Neural cell (in vitro differentiated cells): Measurements from ENCODE around the gene DOCK7. TPM values are rescaled to one million over a fixed set of nuclear protein-coding genes. Genes with fewer than 3 reads are reported as not detected.

Experiments used
- H2AFZ ChIP-seq: fragments of 200-600, 300-800 bp; sonication (generic), shearing (Covaris generic); 2 replicates; pipeline ENCODE4 v1.6.0; 2014; ENCODE audit warnings: low read depth, mild to moderate bottlenecking, antibody characterized with exemption, low read length, moderate library complexity
- H3F3A ChIP-seq: fragments of 200-600 bp; shearing (Covaris generic); 2 replicates; pipeline ENCODE4 v1.6.1; 2016; ENCODE audit warnings: mild to moderate bottlenecking, moderate library complexity, mixed read lengths, antibody characterized with exemption, low read length; ENCODE audit not compliant: insufficient read depth, poor library complexity, severe bottlenecking
- H3K27ac ChIP-seq: fragments of 200-600, 300-800 bp; sonication (generic), shearing (Covaris generic); 2 replicates; pipeline ENCODE4 v1.5.1; 2014; ENCODE audit warnings: mild to moderate bottlenecking, low read length, moderate library complexity
- H3K27me3 ChIP-seq: fragments of 300-800, 200-600 bp; sonication (generic), shearing (Covaris generic); 2 replicates; pipeline ENCODE4 v1.6.0; 2014; ENCODE audit warnings: mild to moderate bottlenecking, low read depth, low read length, moderate library complexity; ENCODE audit not compliant: insufficient read depth
- H3K36me3 ChIP-seq: fragments of 300-800, 200-600 bp; sonication (generic), shearing (Covaris generic); 2 replicates; pipeline ENCODE4 v1.5.1; 2014; ENCODE audit warnings: mild to moderate bottlenecking, antibody characterized with exemption, low read length, moderate library complexity; ENCODE audit not compliant: insufficient read depth
- H3K4me2 ChIP-seq: fragments of 300-800, 200-600 bp; sonication (generic), shearing (Covaris generic); 2 replicates; pipeline ENCODE4 v1.6.0; 2014; ENCODE audit warnings: mild to moderate bottlenecking, low read length
- H3K4me3 ChIP-seq: fragments of 300-800, 200-600 bp; sonication (generic), shearing (Covaris generic); 2 replicates; pipeline ENCODE4 v1.5.1; 2014; ENCODE audit warnings: mild to moderate bottlenecking, low read length, moderate library complexity
- H3K79me2 ChIP-seq: fragments of 200-600 bp; shearing (Covaris generic); replicated peaks from 2 replicates; pipeline ENCODE4 v1.6.0; 2014; ENCODE audit warnings: mild to moderate bottlenecking, low read length, moderate library complexity; ENCODE audit not compliant: insufficient read depth
- H3K9ac ChIP-seq: fragments of 300-800, 200-600 bp; sonication (generic), shearing (Covaris generic); 2 replicates; pipeline ENCODE4 v1.6.1; 2016; ENCODE audit warnings: mild to moderate bottlenecking, low read length, mixed read lengths
- H3K9me2 ChIP-seq: fragments of 200-600 bp; shearing (Covaris generic); 2 replicates; pipeline ENCODE4 v1.6.1; 2016; ENCODE audit warnings: mild to moderate bottlenecking, low read length, mixed read lengths; ENCODE audit not compliant: insufficient read depth
- H3K9me3 ChIP-seq: fragments of 200-600, 300-800 bp; sonication (generic), shearing (Covaris generic); 2 replicates; pipeline ENCODE4 v1.6.1; 2016; ENCODE audit warnings: mild to moderate bottlenecking, mixed run types, low read length, moderate library complexity, mixed read lengths
- H4K20me1 ChIP-seq: fragments of 200-600 bp; shearing (Covaris generic); 2 replicates; pipeline ENCODE4 v1.6.1; 2016; ENCODE audit warnings: mild to moderate bottlenecking, mixed run types; ENCODE audit not compliant: insufficient read depth
- EP300 ChIP-seq: fragments of 450-650 bp; conservative IDR thresholded peaks from 2 replicates; pipeline ENCODE4 v1.6.1; 2014; ENCODE audit warnings: antibody characterized with exemption, mild to moderate bottlenecking, moderate library complexity; ENCODE audit not compliant: poor library complexity, severe bottlenecking
- EZH2 ChIP-seq: fragments of 200-600, 300-800 bp; shearing (Covaris generic), sonication (generic); IDR thresholded peaks from 2 replicates; pipeline ENCODE4 v1.6.1; 2014; ENCODE audit warnings: antibody characterized with exemption, low read length, borderline replicate concordance, mild to moderate bottlenecking; ENCODE audit not compliant: insufficient read depth, poor library complexity, severe bottlenecking
- MXI1 ChIP-seq: fragments of 450-650 bp; conservative IDR thresholded peaks from 2 replicates; pipeline ENCODE4 v1.6.1; 2014; ENCODE audit warnings: antibody characterized with exemption, mild to moderate bottlenecking; ENCODE audit not compliant: poor library complexity, severe bottlenecking
- POLR2AphosphoS5 ChIP-seq: IDR thresholded peaks from 2 replicates; pipeline ENCODE4 v1.6.1; 2012
- RAD21 ChIP-seq: fragments of 450-650 bp; conservative IDR thresholded peaks from 2 replicates; pipeline ENCODE4 v1.6.1; 2014; ENCODE audit warnings: antibody characterized with exemption, mild to moderate bottlenecking, moderate library complexity
- REST ChIP-seq: IDR thresholded peaks from 2 replicates; pipeline ENCODE4 v1.6.1; 2012; ENCODE audit warnings: borderline replicate concordance
- SMC3 ChIP-seq: fragments of 450-650 bp; conservative IDR thresholded peaks from 2 replicates; pipeline ENCODE4 v1.6.1; 2014; ENCODE audit warnings: antibody characterized with exemption, mild to moderate bottlenecking, moderate library complexity; ENCODE audit not compliant: poor library complexity
- TAF1 ChIP-seq: IDR thresholded peaks from 2 replicates; pipeline ENCODE4 v1.6.1; 2012; ENCODE audit warnings: low read depth
- polyA plus RNA-seq: library from polyadenylated mRNA; depleted of rRNA; stranded (reverse); fragments of >200 nt; gene quantifications from 2 replicates; pipeline ENCODE4 v1.2.3, GENCODE V29; 2014
- TF ChIP-seq, protein P1 (sequence below): fragments of 450-650 bp; IDR thresholded peaks from 2 replicates; pipeline ENCODE4 v1.5.1; 2014; ENCODE audit warnings: antibody characterized with exemption, mild to moderate bottlenecking, moderate library complexity; ENCODE audit not compliant: poor library complexity, severe bottlenecking

DOCK7 gene
- polyA plus RNA-seq, 1 donor from 2014 or later, result 129 TPM

DNA sequence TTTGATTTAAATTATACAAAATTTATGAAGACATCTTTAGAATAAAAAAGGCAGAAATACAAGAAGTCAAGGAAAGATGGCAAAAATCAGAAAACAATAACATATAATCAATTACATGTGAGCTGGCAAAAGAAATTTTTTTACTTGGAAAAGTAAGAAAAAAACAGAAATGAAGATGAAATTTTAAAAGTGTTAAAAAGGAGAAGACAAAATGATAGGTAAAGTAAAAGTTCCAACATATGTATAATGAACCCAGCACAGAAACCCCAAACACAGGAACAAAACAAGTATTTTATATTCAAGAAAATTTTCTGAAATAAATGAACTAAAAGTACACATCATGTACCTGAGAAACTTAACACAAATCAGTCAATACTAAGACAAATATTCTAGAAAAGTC is 188.0 kb downstream of the DOCK7 start:
- TF ChIP-seq MXI1 (no peak), EZH2 (no peak)
- Histone ChIP-seq H3K27me3 (no peaks in the 10 kb centered on the region), H3K4me3 (no peak overlapping the region), H3K9ac (no peak overlapping the region), H3K4me2 (no peak overlapping the region), H4K20me1 (no peaks in the 10 kb centered on the region), H2AFZ (no peak overlapping the region), H3K27ac (no peak overlapping the region), H3K36me3 (no peaks in the 10 kb centered on the region), H3F3A (no peaks in the 10 kb centered on the region), H3K9me3 (no peaks in the 10 kb centered on the region), H3K79me2 (no peaks in the 10 kb centered on the region), H3K9me2 (no peaks in the 10 kb centered on the region)

- Histone ChIP-seq H4K20me1 (no peaks in the 10 kb centered on the region), H3F3A (no peaks in the 10 kb centered on the region), H3K9me2 (no peaks in the 10 kb centered on the region), H3K27ac (no peak overlapping the region), H3K4me3 (no peak overlapping the region), H2AFZ (no peak overlapping the region), H3K79me2 (no peaks in the 10 kb centered on the region), H3K36me3 (no peaks in the 10 kb centered on the region), H3K4me2 (no peak overlapping the region), H3K9me3 (no peaks in the 10 kb centered on the region), H3K27me3 (no peaks in the 10 kb centered on the region), H3K9ac (no peak overlapping the region)
- TF ChIP-seq, protein P1, sequence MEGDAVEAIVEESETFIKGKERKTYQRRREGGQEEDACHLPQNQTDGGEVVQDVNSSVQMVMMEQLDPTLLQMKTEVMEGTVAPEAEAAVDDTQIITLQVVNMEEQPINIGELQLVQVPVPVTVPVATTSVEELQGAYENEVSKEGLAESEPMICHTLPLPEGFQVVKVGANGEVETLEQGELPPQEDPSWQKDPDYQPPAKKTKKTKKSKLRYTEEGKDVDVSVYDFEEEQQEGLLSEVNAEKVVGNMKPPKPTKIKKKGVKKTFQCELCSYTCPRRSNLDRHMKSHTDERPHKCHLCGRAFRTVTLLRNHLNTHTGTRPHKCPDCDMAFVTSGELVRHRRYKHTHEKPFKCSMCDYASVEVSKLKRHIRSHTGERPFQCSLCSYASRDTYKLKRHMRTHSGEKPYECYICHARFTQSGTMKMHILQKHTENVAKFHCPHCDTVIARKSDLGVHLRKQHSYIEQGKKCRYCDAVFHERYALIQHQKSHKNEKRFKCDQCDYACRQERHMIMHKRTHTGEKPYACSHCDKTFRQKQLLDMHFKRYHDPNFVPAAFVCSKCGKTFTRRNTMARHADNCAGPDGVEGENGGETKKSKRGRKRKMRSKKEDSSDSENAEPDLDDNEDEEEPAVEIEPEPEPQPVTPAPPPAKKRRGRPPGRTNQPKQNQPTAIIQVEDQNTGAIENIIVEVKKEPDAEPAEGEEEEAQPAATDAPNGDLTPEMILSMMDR, result no peak
- TF ChIP-seq SMC3 (no peak), EP300 (no peak), RAD21 (no peak), TAF1 (no peak), MXI1 (no peak), EZH2 (no peak), POLR2AphosphoS5 (no peak), REST (no peak)
Measured at GRCh38 chr1:62494137-62494536, 194.0 kb downstream of the DOCK7 start.

DNA sequence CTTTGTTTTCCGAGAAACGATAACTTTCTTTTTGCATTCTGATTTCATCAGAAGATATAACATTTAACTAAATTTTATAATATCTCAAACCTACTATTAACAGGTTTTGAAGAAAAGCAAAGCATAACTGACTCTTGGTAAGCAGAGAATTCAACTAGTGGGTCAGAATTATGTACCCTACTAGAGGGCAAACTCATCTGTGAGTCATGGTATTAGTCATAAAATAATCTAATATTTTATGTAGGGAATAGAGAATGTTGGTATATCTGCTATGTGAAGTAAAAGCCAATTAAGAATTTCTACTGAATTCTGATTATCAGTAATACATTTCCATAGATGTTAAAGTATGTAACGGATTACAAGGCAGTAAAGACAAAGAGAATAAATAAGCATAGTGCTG is 194.5 kb downstream of the DOCK7 start:
- no peaks in the 10 kb centered on the region for H3K36me3 ChIP-seq
- no peaks in the 10 kb centered on the region for H3K27me3 ChIP-seq
- H3K4me3 ChIP-seq, result no peak overlapping the region
- H3K9me2 ChIP-seq, result no peaks in the 10 kb centered on the region
- H3K27ac ChIP-seq, result no peak overlapping the region
- H3F3A ChIP-seq, result no peaks in the 10 kb centered on the region
- no peaks in the 10 kb centered on the region for H3K79me2 ChIP-seq
- no peak overlapping the region for H3K4me2 ChIP-seq
- H3K9me3 ChIP-seq, result no peaks in the 10 kb centered on the region
- H2AFZ ChIP-seq, result no peak overlapping the region
- no peaks in the 10 kb centered on the region for H4K20me1 ChIP-seq
- no peak overlapping the region for H3K9ac ChIP-seq
- TF ChIP-seq SMC3 (no peak), RAD21 (no peak)
